MV-4-11 (cell line): ENCODE results near the gene TMEM59L.

Experiments
- DNase-seq: peaks from one replicate; lab custom pipeline; 2025; lab: John Stamatoyannopoulos, UW

Gene TMEM59L

GRCh38 chr19:18659281-18660050 is 46.8 kb downstream of the TMEM59L start:
- peak; percentile 85 for DNase-seq

DNA sequence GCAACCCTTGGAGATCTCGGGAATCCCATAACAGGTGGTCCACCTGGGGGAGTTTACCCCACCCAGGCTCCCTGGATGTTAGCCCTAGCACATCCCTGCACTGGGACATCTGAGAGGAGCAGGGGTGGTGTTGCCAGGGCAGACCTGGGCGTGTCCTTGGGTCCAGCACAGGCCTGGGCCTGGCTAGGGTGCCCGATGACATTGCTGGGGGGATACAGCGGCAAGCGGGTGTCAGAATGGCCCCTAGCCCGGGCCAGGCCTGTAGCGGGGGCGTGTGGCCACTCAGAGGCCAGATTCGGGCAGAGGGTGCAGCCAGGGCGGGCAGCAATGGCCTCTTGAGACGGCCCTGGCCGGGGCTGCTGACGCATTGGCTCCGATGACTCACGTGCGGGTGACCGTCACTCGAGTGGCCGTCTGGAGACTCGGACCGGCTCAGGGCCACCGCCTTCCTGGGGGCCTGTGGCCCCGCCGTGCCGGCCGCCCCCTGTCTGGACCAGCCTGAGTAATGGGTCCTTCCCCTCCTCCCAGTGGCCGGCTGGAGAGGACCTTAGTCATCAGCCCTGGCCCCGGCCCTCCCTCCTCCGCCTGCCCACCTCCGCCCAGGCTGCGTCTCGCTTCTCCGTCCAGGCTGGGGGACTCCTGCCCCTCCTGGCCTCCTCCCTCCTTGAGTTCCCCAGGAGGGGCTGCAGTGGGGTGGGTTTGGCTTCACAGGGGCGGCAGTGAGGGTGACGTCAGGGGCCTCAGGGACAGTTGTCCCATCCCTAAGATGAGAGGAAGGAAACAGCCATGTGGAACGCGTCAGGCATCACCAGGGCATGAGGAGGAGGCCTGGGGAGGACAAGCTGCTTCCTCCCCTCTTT is 47.6 kb downstream of the TMEM59L start:
- no peak for DNase-seq

GRCh38 chr19:18660939-18661670 is 48.4 kb downstream of the TMEM59L start:
- no peak for DNase-seq

DNA sequence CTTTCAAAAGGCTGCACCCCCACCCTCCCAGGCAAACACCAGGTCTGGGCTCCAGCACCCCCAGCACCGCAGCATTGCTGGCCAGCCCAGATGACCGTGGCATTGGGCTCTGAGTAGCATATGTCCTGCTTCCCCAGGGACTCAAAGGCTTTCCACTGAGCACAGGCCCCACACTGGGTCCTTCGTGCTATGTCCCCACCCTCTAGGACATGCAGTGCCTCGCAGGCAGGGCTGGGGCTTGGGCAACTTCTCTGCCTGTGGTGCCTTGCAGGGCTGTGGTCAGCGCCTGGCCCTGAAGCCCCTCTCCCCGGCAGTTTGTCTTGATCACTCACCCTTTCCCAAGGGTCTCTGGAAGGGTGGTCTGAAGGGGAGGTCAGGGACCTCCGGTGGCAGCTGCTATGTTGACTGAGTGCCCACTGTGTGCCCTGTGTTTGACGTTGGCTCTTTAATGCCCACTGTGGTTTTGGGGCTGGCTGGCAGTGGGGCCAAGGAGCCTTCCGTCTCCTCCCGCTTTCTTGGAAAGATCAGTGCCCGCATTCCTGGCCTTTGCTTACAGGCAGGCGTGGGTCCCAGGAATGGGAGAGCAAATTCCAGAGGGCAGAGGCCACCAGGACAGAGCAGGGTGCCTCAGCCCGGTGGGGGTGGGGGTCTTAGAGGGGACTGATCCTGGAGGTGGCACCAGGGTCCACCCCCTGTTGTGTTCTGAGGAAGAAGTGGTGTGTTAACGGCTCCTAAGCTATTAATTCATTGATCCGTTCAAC is 50.5 kb downstream of the TMEM59L start:
- no peak for DNase-seq

GRCh38 chr19:18663940-18664530 is 51.4 kb downstream of the TMEM59L start:
- DNase-seq: no peak

DNA sequence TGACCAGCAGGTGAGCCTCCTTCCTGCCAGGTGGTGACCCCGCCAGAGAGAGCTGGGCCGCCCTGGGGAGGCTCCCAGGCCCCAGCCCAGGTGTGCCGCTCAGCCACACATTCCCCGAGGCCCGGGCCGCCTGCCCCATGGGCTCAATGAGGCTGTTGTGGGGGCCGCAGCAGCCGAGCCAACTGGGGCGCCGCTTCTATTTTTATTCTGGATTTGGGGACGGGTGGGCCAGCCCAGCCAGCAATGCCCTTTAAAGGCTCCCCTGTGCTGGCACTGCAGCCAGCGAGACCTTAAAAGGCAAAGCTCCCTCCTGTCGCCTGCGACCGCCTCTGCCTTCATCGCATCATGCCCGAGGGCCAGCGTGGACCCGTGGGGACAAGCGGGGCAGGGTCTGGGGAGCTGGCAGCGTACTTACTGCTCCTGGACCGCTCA is 53.1 kb downstream of the TMEM59L start:
- no peak for DNase-seq

GRCh38 chr19:18666317-18666716 is 53.6 kb downstream of the TMEM59L start:
- DNase-seq: no peak

DNA sequence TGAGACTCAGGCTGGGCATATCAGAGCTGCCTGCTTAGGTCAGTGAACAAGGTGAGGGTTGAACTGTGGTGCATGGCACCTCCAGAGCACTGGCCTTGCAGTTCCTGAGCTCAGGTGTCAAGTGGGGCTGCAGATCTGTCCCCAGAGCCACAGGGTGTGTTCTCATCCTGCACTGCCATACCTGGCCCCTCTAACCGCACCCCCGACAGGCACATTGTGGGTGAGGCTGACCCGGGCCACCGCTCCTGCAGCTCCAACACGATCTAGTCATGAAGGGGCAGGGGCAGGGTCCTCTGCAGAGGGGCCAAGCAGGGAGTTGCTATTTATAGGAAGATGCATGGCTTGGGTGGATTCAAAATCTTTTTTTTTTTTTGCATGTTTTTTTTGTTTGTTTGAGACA is 54.1 kb downstream of the TMEM59L start:
- no peak for DNase-seq

DNA sequence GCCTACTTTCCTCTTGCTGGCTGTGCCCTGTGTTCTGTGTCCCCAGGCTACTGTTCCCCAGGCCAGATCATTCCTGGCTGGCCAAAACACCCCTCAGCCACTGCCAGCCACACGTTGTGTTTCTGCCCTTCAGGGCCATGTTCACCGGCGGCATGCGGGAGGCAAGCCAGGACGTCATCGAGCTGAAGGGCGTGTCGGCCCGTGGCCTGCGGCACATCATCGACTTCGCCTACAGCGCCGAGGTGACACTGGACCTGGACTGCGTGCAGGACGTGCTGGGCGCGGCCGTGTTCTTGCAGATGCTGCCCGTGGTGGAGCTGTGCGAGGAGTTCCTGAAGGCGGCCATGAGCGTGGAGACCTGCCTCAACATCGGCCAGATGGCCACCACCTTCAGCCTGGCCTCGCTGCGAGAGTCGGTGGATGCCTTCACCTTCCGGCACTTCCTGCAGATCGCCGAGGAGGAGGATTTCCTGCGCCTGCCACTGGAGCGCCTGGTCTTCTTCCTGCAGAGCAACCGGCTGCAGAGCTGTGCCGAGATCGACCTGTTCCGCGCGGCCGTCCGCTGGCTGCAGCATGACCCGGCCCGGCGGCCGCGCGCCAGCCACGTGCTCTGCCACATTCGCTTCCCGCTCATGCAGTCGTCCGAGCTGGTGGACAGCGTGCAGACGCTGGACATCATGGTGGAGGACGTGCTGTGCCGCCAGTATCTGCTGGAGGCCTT is 55.0 kb downstream of the TMEM59L start:
- no peak for DNase-seq

DNA sequence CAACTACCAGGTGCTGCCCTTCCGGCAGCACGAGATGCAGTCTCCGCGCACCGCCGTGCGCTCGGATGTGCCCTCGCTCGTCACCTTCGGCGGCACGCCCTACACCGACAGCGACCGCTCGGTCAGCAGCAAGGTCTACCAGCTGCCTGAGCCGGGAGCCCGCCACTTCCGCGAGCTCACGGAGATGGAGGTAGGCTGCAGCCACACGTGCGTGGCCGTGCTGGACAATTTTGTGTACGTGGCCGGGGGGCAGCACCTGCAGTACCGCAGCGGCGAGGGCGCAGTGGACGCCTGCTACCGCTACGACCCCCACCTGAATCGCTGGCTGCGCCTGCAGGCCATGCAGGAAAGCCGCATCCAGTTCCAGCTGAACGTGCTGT is 55.6 kb downstream of the TMEM59L start:
- no peak for DNase-seq

- no peak for DNase-seq
Measured at GRCh38 chr19:18668744-18669523, 56.3 kb downstream of the TMEM59L start.

GRCh38 chr19:18669524-18669817 is 56.8 kb downstream of the TMEM59L start:
- DNase-seq: no peak

GRCh38 chr19:18669883-18670282 is 57.2 kb downstream of the TMEM59L start:
- no peak for DNase-seq

GRCh38 chr19:18670312-18670711 is 57.6 kb downstream of the TMEM59L start:
- DNase-seq: no peak
